Activated naive CD8-positive, alpha-beta T cell treated with anti-CD3 and anti-CD28 coated beads, Interleukin-2, amount 50 U/mL, for 24 hours (primary cell): ENCODE measurements around the gene PARP16.

ENCODE experiments used
- ATAC-seq: fragments of 150-1000 bp; cut with Tn5 transposase; one replicate; pipeline ENCODE4 v1.10.0; 2021
- DNase-seq: peaks from one replicate; pipeline ENCODE4 v3.0.0; 2021
- H3K27ac Mint-ChIP-seq: one replicate; pipeline ENCODE4 v1.8.0; 2021; ENCODE audit warnings: mild to moderate bottlenecking, mixed read lengths
- H3K27me3 Mint-ChIP-seq: one replicate; pipeline ENCODE4 v1.8.0; 2021; ENCODE audit warnings: mixed read lengths
- H3K36me3 Mint-ChIP-seq: one replicate; pipeline ENCODE4 v1.8.0; 2021; ENCODE audit warnings: low read depth, mixed read lengths
- H3K4me1 Mint-ChIP-seq: one replicate; pipeline ENCODE4 v1.8.0; 2021; ENCODE audit warnings: mixed read lengths
- H3K4me3 Mint-ChIP-seq: one replicate; pipeline ENCODE4 v1.8.0; 2021; ENCODE audit warnings: mild to moderate bottlenecking, moderate library complexity, mixed read lengths
- H3K9me3 Mint-ChIP-seq: one replicate; pipeline ENCODE4 v1.8.0; 2021; ENCODE audit warnings: mixed read lengths

PARP16 gene

GRCh38 chr15:65214010-65214409, 72.7 kb downstream of the PARP16 start:
- H3K9me3 Mint-ChIP-seq = no peaks in the 10 kb centered on the region
- H3K27ac Mint-ChIP-seq = no peak overlapping the region
- ATAC-seq (no peak), DNase-seq (no peak)
- no peak overlapping the region for H3K4me3 Mint-ChIP-seq
- H3K27me3 Mint-ChIP-seq = no peaks in the 10 kb centered on the region
- no peaks in the 10 kb centered on the region for H3K36me3 Mint-ChIP-seq
- H3K4me1 Mint-ChIP-seq = peaks cover 24% of the 10 kb centered on the region

DNA sequence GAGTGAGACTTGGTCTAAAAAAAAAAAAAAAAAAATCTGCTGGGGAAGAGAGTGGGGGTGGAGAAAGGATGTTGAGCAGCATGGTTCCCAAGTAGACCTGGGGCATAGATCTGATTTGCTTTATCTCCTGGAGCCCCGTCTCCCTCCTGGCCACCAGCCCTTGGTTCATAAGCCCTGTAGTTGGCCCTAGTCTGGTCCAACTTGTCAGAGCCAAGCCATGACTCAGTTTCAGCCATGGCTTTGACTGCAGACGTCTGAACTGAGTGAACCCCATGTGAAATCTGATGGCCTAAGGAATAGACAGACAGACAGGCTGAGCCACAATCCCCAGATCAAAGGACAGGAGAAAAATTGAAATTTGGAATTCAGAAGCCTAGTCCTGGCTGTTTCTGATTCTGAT, 73.4 kb downstream of the PARP16 start:
- H3K9me3 Mint-ChIP-seq = no peaks in the 10 kb centered on the region
- H3K4me1 Mint-ChIP-seq = peaks cover 16% of the 10 kb centered on the region
- ATAC-seq (no peak), DNase-seq (no peak)
- no peaks in the 10 kb centered on the region for H3K27me3 Mint-ChIP-seq
- H3K36me3 Mint-ChIP-seq = no peaks in the 10 kb centered on the region
- H3K27ac Mint-ChIP-seq = no peak overlapping the region
- H3K4me3 Mint-ChIP-seq = no peak overlapping the region

- ATAC-seq (peak; percentile 62), DNase-seq (peak; percentile 46)
- Mint-ChIP-seq H3K4me1 (peaks cover 7% of the 10 kb centered on the region), H3K27me3 (no peaks in the 10 kb centered on the region), H3K9me3 (no peaks in the 10 kb centered on the region), H3K36me3 (no peaks in the 10 kb centered on the region), H3K4me3 (no peak overlapping the region), H3K27ac (no peak overlapping the region)
Observed at GRCh38 chr15:65212097-65212496, 74.6 kb downstream of the PARP16 start.

DNA sequence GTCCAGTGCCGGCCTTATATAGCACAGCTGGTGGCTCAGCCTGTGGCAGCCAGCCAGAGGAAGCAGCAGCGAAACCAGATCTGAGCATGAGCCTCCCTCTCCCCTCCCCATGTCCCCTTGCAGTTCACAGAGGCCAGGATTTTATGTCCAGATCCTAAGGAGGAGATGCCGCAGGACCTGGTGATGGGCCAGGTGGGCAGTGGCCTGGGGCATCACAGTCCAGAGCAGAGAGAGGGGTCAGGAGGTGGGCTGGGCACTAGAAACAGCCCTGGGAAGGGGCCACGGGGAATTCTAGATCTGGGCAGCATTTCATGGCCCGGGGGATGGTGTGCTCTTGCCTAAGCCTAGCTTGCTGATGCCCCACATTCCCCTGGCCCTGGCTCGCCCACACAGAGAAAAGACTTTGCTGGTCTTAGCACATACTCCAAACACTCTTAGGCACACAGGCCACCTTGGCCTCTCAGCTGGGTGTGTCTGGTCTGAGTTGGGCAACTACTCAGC, 75.2 kb downstream of the PARP16 start:
- H3K9me3 Mint-ChIP-seq = no peaks in the 10 kb centered on the region
- no peak overlapping the region for H3K27ac Mint-ChIP-seq
- peaks cover 4% of the 10 kb centered on the region for H3K4me1 Mint-ChIP-seq
- DNase-seq = no peak
- H3K36me3 Mint-ChIP-seq = no peaks in the 10 kb centered on the region
- no peak overlapping the region for H3K4me3 Mint-ChIP-seq
- no peak for ATAC-seq
- no peaks in the 10 kb centered on the region for H3K27me3 Mint-ChIP-seq

- ATAC-seq = no peak
- Mint-ChIP-seq H3K4me3 (no peak within 1 kb of the TSS), H3K9me3 (no peaks in the 10 kb centered on the region), H3K4me1 (peaks cover 4% of the 10 kb centered on the region), H3K36me3 (no peaks in the 10 kb centered on the region), H3K27me3 (no peaks in the 10 kb centered on the region), H3K27ac (no peak within 1 kb of the TSS)
- no peak for DNase-seq
Observed at GRCh38 chr15:65210770-65211481, 75.8 kb downstream of the PARP16 start, which contains the start of gene CILP. TSS of gene CILP (minus strand) at chr15:65211473. CDS start at chr15:65209755, 1,718 bp downstream.

DNA sequence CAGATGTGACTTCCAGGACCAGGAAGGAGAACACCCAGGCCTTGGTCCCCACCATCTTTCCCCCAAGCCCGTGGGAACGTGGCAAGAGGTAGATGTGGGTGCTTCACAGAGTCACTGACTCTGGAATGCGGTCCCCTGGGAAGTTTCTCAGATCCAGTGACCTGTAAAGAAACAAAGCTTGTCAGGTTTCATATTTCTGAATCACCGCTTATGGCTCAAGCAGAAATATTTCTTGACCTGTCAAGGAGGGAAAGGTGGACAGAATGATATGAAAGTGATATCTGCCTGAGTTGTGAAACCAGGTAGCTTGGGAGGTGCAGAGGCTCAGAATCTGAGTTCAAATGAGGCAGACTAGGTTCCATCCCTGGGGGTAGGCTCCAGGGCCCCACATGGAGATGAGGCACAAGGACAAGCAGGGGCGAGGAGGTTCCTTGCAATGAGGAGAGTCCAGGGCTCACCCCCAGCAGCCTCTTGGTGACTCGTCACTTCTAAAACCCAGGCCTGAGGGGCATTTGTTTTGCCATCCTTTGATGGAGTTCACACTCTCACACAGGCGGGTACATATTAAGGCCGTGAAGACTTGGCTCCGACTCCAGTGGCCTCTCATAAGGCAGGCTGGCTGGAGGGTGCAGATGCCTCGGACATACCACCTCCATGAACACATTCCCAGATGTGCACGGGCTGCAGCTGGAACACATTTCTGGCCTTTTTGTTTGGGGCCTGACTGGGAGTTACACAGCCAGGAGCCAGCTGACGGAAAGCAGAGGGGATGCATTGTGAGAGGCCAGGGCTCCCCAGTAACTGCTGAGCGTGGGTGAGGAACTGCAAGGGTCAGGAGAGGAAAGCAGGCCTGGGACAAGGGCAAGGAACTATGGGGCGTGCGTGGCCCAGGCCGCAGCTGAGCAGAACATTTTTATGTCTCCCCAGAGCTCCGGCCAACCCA, 76.7 kb downstream of the PARP16 start:
- H3K27me3 Mint-ChIP-seq = no peaks in the 10 kb centered on the region
- no peak overlapping the region for H3K27ac Mint-ChIP-seq
- H3K4me1 Mint-ChIP-seq = peaks cover 4% of the 10 kb centered on the region
- ATAC-seq = no peak
- H3K9me3 Mint-ChIP-seq = no peaks in the 10 kb centered on the region
- H3K36me3 Mint-ChIP-seq = no peaks in the 10 kb centered on the region
- no peak for DNase-seq
- H3K4me3 Mint-ChIP-seq = no peak overlapping the region

DNA sequence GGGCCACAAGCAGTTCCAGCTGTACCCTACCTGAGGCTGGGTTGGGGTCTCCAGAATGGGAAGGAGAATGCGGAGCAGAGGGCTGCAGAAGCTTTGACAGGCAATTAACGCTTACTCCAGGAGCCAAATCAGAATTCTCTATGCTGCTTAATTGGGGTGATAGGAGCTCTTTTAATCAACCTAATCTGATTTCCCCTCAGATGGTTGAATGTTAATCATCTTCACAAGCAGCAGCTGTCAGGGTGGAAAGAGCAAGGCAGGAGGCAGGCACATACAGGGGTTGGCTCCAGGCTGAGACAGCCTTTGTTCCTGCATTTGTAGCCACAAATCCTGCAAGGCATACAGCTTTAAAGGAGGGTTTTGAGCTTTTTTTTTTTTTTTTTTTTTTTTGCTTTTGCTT, 78.0 kb downstream of the PARP16 start:
- Mint-ChIP-seq H3K4me3 (no peak overlapping the region), H3K36me3 (no peaks in the 10 kb centered on the region), H3K9me3 (no peaks in the 10 kb centered on the region), H3K27me3 (no peaks in the 10 kb centered on the region), H3K27ac (no peak overlapping the region), H3K4me1 (peaks cover 4% of the 10 kb centered on the region)
- DNase-seq = no peak
- ATAC-seq = no peak
